Upper lobe of left lung (tissue), 4 donors: ENCODE results near the gene AGAP1.

ENCODE experiments used
- EP300 ChIP-seq, 4 donors: sonication (generic); formaldehyde crosslinking; IDR thresholded peaks; one replicate each; pipeline ENCODE4 v1.5.1; 2017; ENCODE audit warnings: antibody characterized with exemption in 4 of 4, control low read depth in 2 of 4
- POLR2A ChIP-seq, 4 donors: fragments of 450-650 bp; IDR thresholded peaks; one replicate each; pipeline ENCODE4 v1.5.1; 2016 to 2017; ENCODE audit warnings: antibody characterized with exemption in 4 of 4, mild to moderate bottlenecking in 2 of 4
- TF ChIP-seq, protein P1 (sequence below), 6 experiments: fragments of 450-650 bp in 4 of 6; fragments of 200-600 bp in 2 of 6; sonication (generic) in 2 of 6; IDR thresholded peaks; one replicate each; pipeline ENCODE4 v1.5.1; 2016 to 2019; ENCODE audit warnings: antibody characterized with exemption in 6 of 6

GRCh38 chr2:235728800-235729556, 235.1 kb downstream of the AGAP1 start:
- TF ChIP-seq POLR2A (IDR thresholded peaks at IDR 0.05) (no peak), EP300 (IDR thresholded peaks at IDR 0.05) (no peak)
- TF ChIP-seq, protein P1, sequence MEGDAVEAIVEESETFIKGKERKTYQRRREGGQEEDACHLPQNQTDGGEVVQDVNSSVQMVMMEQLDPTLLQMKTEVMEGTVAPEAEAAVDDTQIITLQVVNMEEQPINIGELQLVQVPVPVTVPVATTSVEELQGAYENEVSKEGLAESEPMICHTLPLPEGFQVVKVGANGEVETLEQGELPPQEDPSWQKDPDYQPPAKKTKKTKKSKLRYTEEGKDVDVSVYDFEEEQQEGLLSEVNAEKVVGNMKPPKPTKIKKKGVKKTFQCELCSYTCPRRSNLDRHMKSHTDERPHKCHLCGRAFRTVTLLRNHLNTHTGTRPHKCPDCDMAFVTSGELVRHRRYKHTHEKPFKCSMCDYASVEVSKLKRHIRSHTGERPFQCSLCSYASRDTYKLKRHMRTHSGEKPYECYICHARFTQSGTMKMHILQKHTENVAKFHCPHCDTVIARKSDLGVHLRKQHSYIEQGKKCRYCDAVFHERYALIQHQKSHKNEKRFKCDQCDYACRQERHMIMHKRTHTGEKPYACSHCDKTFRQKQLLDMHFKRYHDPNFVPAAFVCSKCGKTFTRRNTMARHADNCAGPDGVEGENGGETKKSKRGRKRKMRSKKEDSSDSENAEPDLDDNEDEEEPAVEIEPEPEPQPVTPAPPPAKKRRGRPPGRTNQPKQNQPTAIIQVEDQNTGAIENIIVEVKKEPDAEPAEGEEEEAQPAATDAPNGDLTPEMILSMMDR (IDR thresholded peaks at IDR 0.05), result no peak
